BE2C (cell line): ENCODE data around the gene DTNB.

Experiments
- DNase-seq: peaks from one replicate; pipeline ENCODE4 v3.0.0-alpha.2; 2020
- H3K27me3 ChIP-seq: fragments of 250-450 bp; sonication (Bioruptor Pico); 2 replicates; pipeline ENCODE4 v1.5.1; 2020; ENCODE audit warnings: mild to moderate bottlenecking
- H3K36me3 ChIP-seq: fragments of 250-450 bp; sonication (Bioruptor Pico); 2 replicates; pipeline ENCODE4 v1.5.1; 2020; ENCODE audit warnings: mild to moderate bottlenecking
- H3K4me1 ChIP-seq: fragments of 250-450 bp; sonication (Bioruptor Pico); 2 replicates; pipeline ENCODE4 v1.5.1; 2020
- H3K4me3 ChIP-seq: 2 replicates; pipeline ENCODE4 v1.5.1; 2011; ENCODE audit warnings: low read depth, low read length
- H3K9me3 ChIP-seq: fragments of 250-450 bp; sonication (Bioruptor Pico); 2 replicates; pipeline ENCODE4 v1.5.1; 2020
- TF ChIP-seq, protein P1 (sequence below): IDR thresholded peaks from 2 replicates; pipeline ENCODE4 v1.5.1; 2012; ENCODE audit warnings: mild to moderate bottlenecking, low read depth, low read length

DTNB gene

DNA sequence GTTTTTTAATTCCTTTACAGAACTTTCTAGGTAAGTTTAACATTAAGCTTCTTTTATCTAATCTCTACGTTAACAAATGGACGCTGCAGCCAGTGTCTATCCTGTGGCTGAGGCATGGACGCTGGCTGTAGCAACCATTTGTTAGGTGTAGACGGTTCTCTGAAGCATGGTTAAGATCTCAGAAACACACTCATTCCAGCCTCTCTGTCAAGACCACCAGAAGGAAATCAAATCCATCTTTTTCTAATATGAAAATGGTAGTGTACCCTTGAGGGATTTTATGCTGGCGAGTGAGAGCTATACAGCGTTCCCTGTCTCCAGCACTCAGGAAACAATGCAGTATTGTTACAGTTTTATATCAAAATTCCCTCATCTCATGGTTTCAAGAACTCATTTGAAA lies 78.0 kb downstream of the DTNB start:
- TF ChIP-seq, protein P1, sequence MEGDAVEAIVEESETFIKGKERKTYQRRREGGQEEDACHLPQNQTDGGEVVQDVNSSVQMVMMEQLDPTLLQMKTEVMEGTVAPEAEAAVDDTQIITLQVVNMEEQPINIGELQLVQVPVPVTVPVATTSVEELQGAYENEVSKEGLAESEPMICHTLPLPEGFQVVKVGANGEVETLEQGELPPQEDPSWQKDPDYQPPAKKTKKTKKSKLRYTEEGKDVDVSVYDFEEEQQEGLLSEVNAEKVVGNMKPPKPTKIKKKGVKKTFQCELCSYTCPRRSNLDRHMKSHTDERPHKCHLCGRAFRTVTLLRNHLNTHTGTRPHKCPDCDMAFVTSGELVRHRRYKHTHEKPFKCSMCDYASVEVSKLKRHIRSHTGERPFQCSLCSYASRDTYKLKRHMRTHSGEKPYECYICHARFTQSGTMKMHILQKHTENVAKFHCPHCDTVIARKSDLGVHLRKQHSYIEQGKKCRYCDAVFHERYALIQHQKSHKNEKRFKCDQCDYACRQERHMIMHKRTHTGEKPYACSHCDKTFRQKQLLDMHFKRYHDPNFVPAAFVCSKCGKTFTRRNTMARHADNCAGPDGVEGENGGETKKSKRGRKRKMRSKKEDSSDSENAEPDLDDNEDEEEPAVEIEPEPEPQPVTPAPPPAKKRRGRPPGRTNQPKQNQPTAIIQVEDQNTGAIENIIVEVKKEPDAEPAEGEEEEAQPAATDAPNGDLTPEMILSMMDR, result no peak
- Histone ChIP-seq H3K4me1 (no peaks in the 10 kb centered on the region), H3K4me3 (no peak overlapping the region), H3K9me3 (no peaks in the 10 kb centered on the region), H3K27me3 (no peaks in the 10 kb centered on the region), H3K36me3 (no peaks in the 10 kb centered on the region; the same call in 1 of the 2 replicates)
- DNase-seq, result no peak

DNA sequence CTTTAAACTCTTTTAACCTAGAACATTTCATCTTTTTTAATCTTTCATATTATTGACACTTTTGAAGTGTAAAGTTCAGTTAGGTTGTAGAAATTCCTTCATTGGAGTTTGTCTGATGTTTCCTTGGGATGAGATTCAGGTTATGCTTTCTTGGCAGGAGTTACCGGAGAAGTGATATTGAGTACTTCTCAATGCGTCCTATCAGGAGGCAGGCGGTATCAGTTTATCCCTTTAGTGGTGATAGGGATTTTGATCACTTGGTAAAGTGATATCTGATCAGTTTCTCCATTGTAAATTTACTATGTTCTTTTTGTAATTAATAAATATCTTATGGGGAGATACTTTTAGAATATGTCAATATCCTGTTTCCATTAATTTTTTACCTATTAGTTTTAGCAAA lies 78.4 kb downstream of the DTNB start:
- Histone ChIP-seq H3K36me3 (no peaks in the 10 kb centered on the region; the same call in 1 of the 2 replicates), H3K4me3 (no peak overlapping the region), H3K4me1 (no peaks in the 10 kb centered on the region), H3K27me3 (no peaks in the 10 kb centered on the region), H3K9me3 (no peaks in the 10 kb centered on the region)
- no peak for DNase-seq
- TF ChIP-seq, protein P1, result no peak

DNA sequence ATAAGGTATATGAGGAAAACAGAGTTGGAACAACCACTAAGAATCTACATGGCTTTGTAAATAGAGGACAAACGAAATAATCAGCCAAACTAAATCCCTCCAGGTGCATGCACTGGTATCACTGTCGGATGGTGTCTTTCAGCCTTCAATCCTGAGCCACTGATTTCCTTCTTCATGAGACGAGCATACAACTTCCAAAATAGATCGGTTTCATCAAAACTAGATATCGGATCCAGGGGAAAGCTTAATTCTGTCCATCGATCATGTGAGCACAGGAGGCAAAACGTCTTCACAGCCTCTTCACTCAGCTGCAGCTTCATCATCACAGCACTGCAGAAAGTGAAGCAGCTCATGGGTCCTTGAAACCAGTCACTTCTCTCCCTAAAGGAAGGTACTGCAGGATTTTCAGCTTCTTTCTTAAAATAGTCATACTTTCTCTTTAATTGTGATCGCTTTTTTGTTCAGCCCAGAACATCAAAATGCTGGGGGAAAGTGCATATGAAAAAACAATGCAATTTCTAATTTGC lies 80.5 kb downstream of the DTNB start:
- H3K36me3 ChIP-seq, result no peaks in the 10 kb centered on the region; the same call in 1 of the 2 replicates
- H3K4me1 ChIP-seq, result no peaks in the 10 kb centered on the region
- H3K9me3 ChIP-seq, result no peaks in the 10 kb centered on the region
- TF ChIP-seq, protein P1, result no peak
- no peak overlapping the region for H3K4me3 ChIP-seq
- no peaks in the 10 kb centered on the region for H3K27me3 ChIP-seq
- no peak for DNase-seq

DNA sequence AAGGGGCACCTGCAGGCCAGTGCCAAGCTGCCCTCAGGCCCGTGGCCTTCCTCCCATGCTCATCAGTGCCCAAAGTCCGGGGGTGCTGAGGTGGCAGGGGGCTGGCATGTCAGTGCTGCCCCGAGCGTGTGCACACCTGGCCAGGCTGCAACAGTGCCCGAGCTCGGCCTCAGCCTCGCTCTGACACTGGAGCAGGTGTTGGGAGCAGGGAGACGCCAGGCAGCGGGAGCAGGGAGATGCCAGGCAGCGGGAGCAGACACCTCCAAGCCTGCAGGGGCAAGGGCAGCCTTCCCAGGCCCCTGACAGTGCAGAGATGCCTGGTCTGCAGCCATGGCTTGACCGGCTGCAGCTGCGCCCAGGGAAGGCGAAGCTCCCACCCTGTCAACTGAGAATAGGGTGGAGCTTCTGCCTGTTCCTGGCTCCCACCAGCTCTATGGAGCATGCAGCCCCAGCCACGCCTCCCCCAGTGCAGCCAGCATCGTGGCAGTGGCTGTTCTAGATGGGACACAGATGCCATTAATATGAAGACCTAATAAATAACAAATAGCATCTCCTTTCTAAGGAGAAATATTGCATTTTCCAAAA lies 82.4 kb downstream of the DTNB start:
- TF ChIP-seq, protein P1, result no peak
- DNase-seq, result no peak
- H3K36me3 ChIP-seq, result no peaks in the 10 kb centered on the region
- peaks cover 4% of the 10 kb centered on the region for H3K4me1 ChIP-seq
- no peaks in the 10 kb centered on the region for H3K27me3 ChIP-seq
- H3K4me3 ChIP-seq, result no peak overlapping the region
- H3K9me3 ChIP-seq, result no peaks in the 10 kb centered on the region

DNA sequence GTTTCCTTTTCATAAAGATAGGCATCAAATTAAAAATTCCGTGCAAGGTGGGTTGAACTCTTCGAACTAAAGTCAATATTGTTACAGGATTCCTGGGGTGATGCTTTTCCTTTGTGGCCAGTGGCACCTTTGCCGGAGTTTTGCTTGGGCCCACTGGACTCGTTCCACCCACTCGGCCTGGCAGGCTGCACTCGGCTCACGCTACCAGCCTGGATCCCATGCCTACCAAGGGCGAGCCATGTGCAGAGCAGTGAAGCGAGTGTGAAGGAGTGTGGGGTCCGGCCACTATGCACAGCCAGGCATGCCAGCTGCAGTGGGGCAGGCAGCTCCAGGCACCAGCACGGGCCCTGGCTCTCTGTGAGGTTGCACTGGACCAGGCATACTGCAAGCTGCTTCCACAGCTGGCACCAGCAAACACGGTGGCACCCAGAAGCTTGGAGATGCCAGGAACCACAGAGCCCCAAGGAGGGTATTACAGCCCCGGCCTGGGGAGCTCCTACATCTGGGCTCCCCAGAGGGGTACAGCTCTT lies 83.6 kb downstream of the DTNB start:
- Histone ChIP-seq H3K27me3 (no peaks in the 10 kb centered on the region), H3K4me3 (no peak overlapping the region), H3K36me3 (no peaks in the 10 kb centered on the region), H3K9me3 (no peaks in the 10 kb centered on the region), H3K4me1 (peaks cover 4% of the 10 kb centered on the region)
- DNase-seq, result no peak
- TF ChIP-seq, protein P1, result no peak

DNA sequence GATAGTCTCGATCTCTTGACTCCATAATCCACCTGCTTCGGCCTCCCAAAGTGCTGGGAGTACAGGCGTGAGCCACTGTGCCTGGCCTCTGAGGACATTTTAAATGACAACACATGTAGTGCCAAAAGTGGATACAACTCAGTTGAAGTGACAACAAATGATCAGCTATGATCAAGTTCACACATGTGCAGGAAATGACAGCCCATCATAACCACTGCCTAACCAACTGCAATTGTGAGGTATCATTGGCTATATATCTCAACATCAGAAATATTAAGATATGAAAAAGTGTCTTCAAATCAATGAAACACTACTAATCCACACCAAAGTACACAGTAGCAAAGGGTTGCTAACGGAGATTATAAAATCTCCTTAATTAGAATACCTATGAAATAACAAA lies 84.8 kb downstream of the DTNB start:
- Histone ChIP-seq H3K36me3 (no peaks in the 10 kb centered on the region), H3K4me3 (no peak overlapping the region), H3K4me1 (peaks cover 4% of the 10 kb centered on the region), H3K9me3 (no peaks in the 10 kb centered on the region), H3K27me3 (no peaks in the 10 kb centered on the region)
- DNase-seq, result no peak
- TF ChIP-seq, protein P1, result no peak
